ENCODE data around the gene ITGB2. TPM values are rescaled to one million over a fixed set of nuclear protein-coding genes. Genes with fewer than 3 reads are reported as not detected.

ITGB2 gene
- polyA plus RNA-seq, 1 donor = 11.2 TPM

DNA sequence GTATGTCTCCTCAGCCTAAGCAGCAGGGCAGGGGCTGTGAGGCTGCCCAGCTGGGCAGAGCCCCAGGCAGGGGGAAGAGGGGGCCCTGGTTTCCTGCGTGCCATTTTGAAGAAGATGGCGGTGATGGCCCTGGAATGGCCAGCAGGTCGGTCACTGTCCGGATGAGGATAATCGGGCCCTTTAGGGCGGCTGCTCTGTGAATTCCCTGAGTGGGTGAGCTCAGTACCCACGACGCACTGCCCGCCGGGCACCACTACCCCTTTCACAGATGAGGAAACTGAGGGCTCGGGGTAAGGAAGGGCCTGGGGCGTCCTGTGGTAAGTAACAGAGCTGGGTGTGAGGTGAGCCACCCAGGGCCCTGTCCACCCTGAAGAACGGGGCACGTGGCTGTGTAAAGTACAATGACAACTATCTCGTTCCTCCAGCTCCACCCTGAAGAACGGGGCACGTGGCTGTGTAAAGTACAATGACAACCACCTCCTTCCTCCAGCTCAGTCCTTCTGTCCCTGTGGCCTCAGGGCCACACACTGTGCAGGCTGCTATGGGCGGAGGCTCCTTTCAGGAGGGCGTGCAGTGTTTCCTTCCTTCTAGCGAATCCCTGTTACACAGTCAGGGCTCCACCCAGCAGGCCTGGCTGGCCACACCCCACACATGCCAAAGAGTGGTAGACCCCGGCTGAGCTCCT is 23.2 kb downstream of the ITGB2 start:
- no peak for DNase-seq (ENCODE audit: low read depth)

DNA sequence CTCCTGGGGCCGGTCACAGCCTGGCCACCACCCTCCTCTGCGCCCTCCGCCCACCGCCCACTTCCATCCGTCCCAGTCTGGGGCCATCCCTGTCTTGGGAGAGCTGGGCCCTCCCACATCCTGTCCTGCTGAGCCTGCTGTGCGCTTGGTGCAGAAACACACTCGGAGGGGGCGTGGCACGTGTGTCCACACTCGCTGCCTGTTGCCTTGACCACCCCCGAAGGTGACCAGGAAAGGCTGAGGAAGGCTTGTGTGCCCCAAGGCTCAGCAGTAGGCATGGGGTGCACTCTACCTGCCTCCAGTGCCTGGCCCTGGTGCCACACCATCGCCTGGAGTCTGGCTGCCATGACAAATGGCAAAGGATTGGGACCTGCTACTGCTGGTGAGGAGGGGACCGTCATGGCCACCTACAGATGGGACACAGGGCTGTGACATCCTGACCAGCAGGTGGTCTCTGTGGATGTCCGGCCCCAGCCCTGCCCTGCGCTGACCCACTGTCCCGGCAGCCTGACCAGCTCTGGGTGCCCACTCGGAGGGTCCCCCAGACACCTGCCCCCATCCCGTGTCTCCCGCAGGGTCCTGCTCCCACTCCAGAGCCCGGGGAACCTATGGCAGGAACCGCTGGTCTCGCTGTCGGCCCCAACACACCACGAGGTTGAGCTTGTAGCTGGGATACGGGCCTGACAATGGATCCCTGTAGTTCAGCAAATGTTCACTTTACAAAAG is 24.0 kb downstream of the ITGB2 start:
- DNase-seq (ENCODE audit: low read depth) = no peak

- DNase-seq (ENCODE audit: low read depth) = no peak
Observed at GRCh38 chr21:44895859-44896258, 24.8 kb downstream of the ITGB2 start.

GRCh38 chr21:44894687-44895302 is 25.9 kb downstream of the ITGB2 start:
- DNase-seq (ENCODE audit: low read depth) = no peak

- DNase-seq (ENCODE audit: low read depth) = no peak
Observed at GRCh38 chr21:44893948-44894656, 26.6 kb downstream of the ITGB2 start.

GRCh38 chr21:44893278-44893556 is 27.5 kb downstream of the ITGB2 start:
- DNase-seq (ENCODE audit: low read depth) = no peak

GRCh38 chr21:44892536-44893277 is 28.0 kb downstream of the ITGB2 start:
- no peak for DNase-seq (ENCODE audit: low read depth)

DNA sequence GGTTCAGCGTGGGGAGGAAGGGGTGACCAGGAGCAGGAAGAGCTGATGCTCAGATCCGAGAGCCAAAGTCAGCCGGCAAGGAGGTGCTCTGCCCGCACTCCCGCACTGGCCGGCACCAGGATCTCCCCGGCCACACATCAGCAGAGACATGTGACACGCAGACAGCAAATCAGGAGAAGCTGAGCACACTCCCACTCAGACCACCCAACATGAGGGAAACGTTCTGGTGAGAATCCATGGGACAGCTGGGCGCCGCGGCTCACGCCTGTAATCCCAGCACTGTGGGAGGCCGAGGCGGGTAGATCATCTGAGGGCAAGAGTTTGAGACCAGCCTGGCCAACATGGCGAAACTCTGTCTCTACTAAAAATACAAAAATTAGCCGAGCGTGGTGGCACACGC is 28.6 kb downstream of the ITGB2 start:
- no peak for DNase-seq (ENCODE audit: low read depth)

GRCh38 chr21:44891631-44892031 is 29.1 kb downstream of the ITGB2 start:
- no peak for DNase-seq (ENCODE audit: low read depth)

DNA sequence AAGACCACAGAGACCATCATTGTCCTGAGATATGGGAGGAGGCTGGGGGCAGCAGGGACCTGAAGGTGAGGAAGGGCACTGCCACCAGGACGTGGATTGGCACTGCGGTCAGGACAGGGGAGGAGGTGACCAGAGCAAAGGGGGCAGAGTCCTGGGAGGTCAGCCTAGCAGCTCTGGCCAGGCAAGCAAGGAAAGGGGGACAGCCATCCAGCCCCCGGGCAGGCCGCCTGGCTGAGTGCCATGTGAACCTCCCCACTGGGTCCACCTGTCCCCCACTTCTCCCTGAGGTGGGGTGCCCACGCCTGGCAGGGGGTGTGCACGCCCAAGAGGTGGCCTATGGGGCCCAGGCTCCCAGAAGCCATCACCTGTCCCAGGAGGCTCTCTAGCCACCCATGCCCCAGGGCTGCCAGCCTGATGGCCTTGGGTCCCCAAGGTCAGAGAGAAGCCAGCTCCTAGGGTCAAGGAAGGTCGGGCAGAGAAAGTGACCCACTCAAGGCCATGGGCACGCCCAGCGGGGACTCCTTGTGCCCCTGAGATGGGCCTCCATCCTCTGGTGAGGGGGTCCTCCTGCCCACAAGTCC is 29.6 kb downstream of the ITGB2 start:
- no peak for DNase-seq (ENCODE audit: low read depth)

GRCh38 chr21:44890338-44890931 is 30.3 kb downstream of the ITGB2 start:
- no peak for DNase-seq (ENCODE audit: low read depth)

GRCh38 chr21:44889625-44890337 is 30.9 kb downstream of the ITGB2 start:
- no peak for DNase-seq (ENCODE audit: low read depth)

- DNase-seq (ENCODE audit: low read depth) = no peak
Observed at GRCh38 chr21:44888581-44889550, 31.8 kb downstream of the ITGB2 start.

- no peak for DNase-seq (ENCODE audit: low read depth)
Observed at GRCh38 chr21:44887807-44888580, 32.7 kb downstream of the ITGB2 start.

DNA sequence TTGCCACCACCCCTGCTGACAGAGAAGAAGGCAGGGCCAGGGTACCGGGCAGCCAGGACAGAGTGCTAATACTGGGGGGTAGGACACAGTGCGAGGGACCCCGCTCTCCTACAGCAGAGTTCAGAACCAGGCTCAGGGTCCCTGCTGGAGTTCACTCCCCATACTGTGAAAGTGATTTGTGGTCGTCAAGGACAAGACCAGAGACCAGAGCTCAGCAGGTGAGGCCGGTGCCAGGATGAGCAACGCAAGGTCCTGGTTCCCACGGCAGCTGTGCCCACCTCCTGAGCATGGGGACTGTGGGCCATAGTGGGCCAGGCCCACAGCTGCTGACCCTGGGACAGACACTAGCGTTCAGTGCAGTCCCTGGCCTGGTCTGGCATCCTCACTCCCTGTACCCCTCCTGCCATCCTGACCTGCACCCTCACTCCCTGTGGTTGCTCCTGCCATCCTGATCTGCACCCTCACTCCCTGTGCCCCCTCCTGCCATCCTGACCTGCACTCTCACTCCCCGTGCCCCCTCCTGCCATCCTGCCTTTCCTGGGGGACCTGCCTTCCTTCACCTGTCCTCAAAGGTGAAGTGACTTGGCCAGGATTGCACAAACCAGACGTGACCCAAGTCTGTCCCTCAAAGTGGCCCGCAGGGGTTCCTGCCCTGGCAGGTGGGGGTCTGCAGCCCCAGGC is 33.4 kb downstream of the ITGB2 start:
- no peak for DNase-seq (ENCODE audit: low read depth)

DNA sequence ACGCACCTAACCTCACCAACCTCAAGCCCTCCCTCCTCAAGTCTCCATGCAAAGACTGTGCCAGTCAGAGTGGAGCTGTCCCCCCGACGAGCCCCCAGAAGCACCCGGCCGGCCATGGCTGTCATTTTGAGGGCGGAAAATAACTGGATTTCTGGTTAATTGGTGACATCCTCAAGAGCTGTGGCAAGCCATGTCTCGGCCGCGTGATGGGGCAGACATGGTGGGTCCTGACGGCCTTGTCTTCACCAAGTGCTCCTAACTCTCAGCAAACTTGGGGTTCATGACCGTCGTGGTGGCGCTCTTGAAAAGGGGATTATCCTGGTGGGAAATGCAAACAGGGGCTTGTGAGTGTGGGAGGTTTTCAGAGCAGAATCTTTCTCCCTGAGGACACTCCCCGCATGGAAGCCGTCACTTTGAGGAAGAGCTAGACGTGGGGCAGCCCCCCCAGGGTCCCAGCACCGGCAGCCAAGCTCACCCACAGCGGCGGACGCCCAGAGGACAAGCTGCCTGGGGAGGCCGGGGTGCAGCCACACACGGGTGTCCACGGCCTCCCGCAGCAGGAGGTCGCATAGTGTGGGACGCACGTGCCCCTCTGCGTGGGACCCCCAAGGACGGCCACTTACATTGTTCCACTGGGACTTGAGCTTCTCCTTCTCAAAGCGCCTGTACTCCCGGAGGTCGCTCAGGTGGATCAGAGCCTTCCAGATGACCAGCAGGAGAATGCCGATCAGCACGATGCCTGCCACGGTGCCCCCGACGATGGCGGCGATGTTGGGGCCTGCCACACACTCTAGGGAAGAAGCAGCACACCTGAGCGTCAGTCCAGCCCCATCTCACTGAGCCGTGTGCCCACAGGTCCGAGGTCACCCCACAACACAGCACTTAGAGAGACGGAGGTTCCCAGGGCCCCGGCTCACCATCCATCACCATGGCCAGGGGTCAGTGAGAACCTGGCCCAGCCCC is 34.3 kb downstream of the ITGB2 start:
- DNase-seq (ENCODE audit: low read depth) = no peak

GRCh38 chr21:44885615-44886014 is 35.1 kb downstream of the ITGB2 start:
- DNase-seq (ENCODE audit: low read depth) = no peak
